ENCODE measurements around the gene E2F6.

E2F6 gene

GRCh38 chr2:11506611-11506969, 40.6 kb upstream of the E2F6 start:
- TF ChIP-seq SPI1 (IDR thresholded peaks at IDR 0.05; ENCODE audit: borderline replicate concordance, low read depth) (no peak), POLR2AphosphoS5 (IDR thresholded peaks at IDR 0.05; ENCODE audit: low read depth) (no peak)
- Histone ChIP-seq H3K4me3 (replicated peaks; ENCODE audit: insufficient read depth, low read length) (no peak overlapping the region), H3K27me3 (ENCODE audit: insufficient read depth, poor library complexity, severe bottlenecking) (no peaks in the 10 kb centered on the region), H3K27ac (replicated peaks) (no peak overlapping the region)
- no peak for DNase-seq (ENCODE audit: low read depth in 1 of 2, low spot score in 1 of 2)

- TF ChIP-seq POLR2AphosphoS5 (IDR thresholded peaks at IDR 0.05; ENCODE audit: low read depth) (no peak), GABPA (IDR thresholded peaks at IDR 0.05; ENCODE audit: low read depth) (no peak), CTCF (IDR thresholded peaks at IDR 0.05; ENCODE audit: insufficient read depth, low read length) (no peak), REST (IDR thresholded peaks at IDR 0.05; ENCODE audit: insufficient replicate concordance, low read depth) (no peak), SPI1 (IDR thresholded peaks at IDR 0.05; ENCODE audit: borderline replicate concordance, low read depth) (no peak)
- DNase-seq (ENCODE audit: low read depth in 1 of 2, low spot score in 1 of 2): no peak
- H3K27me3 ChIP-seq (ENCODE audit: insufficient read depth, poor library complexity, severe bottlenecking): no peaks in the 10 kb centered on the region
- no peak overlapping the region for H3K4me3 ChIP-seq (replicated peaks; ENCODE audit: insufficient read depth, low read length)
- no peak overlapping the region for H3K27ac ChIP-seq (replicated peaks)
Observed at GRCh38 chr2:11505652-11506610, 40.0 kb upstream of the E2F6 start.

- H3K27ac ChIP-seq (replicated peaks): no peak overlapping the region
- TF ChIP-seq CTCF (IDR thresholded peaks at IDR 0.05; ENCODE audit: insufficient read depth, low read length) (no peak), SPI1 (IDR thresholded peaks at IDR 0.05; ENCODE audit: borderline replicate concordance, low read depth) (no peak), REST (IDR thresholded peaks at IDR 0.05; ENCODE audit: insufficient replicate concordance, low read depth) (no peak), POLR2AphosphoS5 (IDR thresholded peaks at IDR 0.05; ENCODE audit: low read depth) (no peak), GABPA (IDR thresholded peaks at IDR 0.05; ENCODE audit: low read depth) (no peak)
- H3K4me3 ChIP-seq (replicated peaks; ENCODE audit: insufficient read depth, low read length): no peak overlapping the region
- H3K27me3 ChIP-seq (ENCODE audit: insufficient read depth, poor library complexity, severe bottlenecking): no peaks in the 10 kb centered on the region
- DNase-seq (ENCODE audit: low read depth in 1 of 2, low spot score in 1 of 2): no peak
Observed at GRCh38 chr2:11503354-11503927, 37.5 kb upstream of the E2F6 start.

GRCh38 chr2:11502740-11503292, 36.9 kb upstream of the E2F6 start:
- no peak overlapping the region for H3K4me3 ChIP-seq (replicated peaks; ENCODE audit: insufficient read depth, low read length)
- no peak overlapping the region for H3K27ac ChIP-seq (replicated peaks)
- TF ChIP-seq POLR2AphosphoS5 (IDR thresholded peaks at IDR 0.05; ENCODE audit: low read depth) (no peak), GABPA (IDR thresholded peaks at IDR 0.05; ENCODE audit: low read depth) (no peak), REST (IDR thresholded peaks at IDR 0.05; ENCODE audit: insufficient replicate concordance, low read depth) (no peak), CTCF (IDR thresholded peaks at IDR 0.05; ENCODE audit: insufficient read depth, low read length) (no peak), SPI1 (IDR thresholded peaks at IDR 0.05; ENCODE audit: borderline replicate concordance, low read depth) (no peak)
- no peaks in the 10 kb centered on the region for H3K27me3 ChIP-seq (ENCODE audit: insufficient read depth, poor library complexity, severe bottlenecking)
- DNase-seq (ENCODE audit: low read depth in 1 of 2, low spot score in 1 of 2): no peak
